Upper lobe of left lung (tissue), 6 donors: ENCODE data around the gene CDK5RAP2. TPM values are rescaled to one million over a fixed set of nuclear protein-coding genes. Genes with fewer than 3 reads are reported as not detected.

Experiments used
- ATAC-seq, 2 donors: fragments of 200-7000 bp; cut with Tn5 transposase; one replicate each; pipeline ENCODE4 v1.9.1; 2022; ENCODE audit warnings: mild to moderate bottlenecking in 2 of 2, moderate library complexity in 2 of 2; ENCODE audit not compliant: low FRiP score in 2 of 2
- DNase-seq, 2 donors: peaks; one replicate each; pipeline ENCODE4 v3.0.0-alpha.2; 2019 to 2020
- H3K27ac ChIP-seq, 4 donors: fragments of 200-600 bp; sonication (generic); one replicate each; pipeline ENCODE4 v1.5.1; 2016 to 2019
- H3K27me3 ChIP-seq, 4 donors: fragments of 200-600 bp; sonication (generic); one replicate each; pipeline ENCODE4 v1.5.1; 2017 to 2019
- H3K36me3 ChIP-seq, 4 donors: fragments of 200-600 bp; sonication (generic); one replicate each; pipeline ENCODE4 v1.5.1; 2016 to 2019
- H3K4me1 ChIP-seq, 4 donors: fragments of 200-600 bp; sonication (generic); one replicate each; pipeline ENCODE4 v1.5.1; 2018 to 2019
- H3K4me3 ChIP-seq, 4 donors: fragments of 200-600 bp; sonication (generic); one replicate each; pipeline ENCODE4 v1.5.1; 2017 to 2019; ENCODE audit warnings: mild to moderate bottlenecking in 2 of 4, moderate library complexity in 1 of 4
- H3K9me3 ChIP-seq, 4 donors: fragments of 200-600 bp; sonication (generic); one replicate each; pipeline ENCODE4 v1.5.1; 2018 to 2019
- EP300 ChIP-seq, 4 donors: sonication (generic); formaldehyde crosslinking; IDR thresholded peaks; one replicate each; pipeline ENCODE4 v1.5.1; 2017; ENCODE audit warnings: antibody characterized with exemption in 4 of 4, control low read depth in 2 of 4
- POLR2A ChIP-seq, 4 donors: fragments of 450-650 bp; IDR thresholded peaks; one replicate each; pipeline ENCODE4 v1.5.1; 2016 to 2017; ENCODE audit warnings: antibody characterized with exemption in 4 of 4, mild to moderate bottlenecking in 2 of 4
- POLR2AphosphoS5 ChIP-seq, 2 donors: sonication (generic); formaldehyde crosslinking; IDR thresholded peaks; one replicate each; pipeline ENCODE4 v1.5.1; 2017; ENCODE audit warnings: antibody characterized with exemption in 2 of 2
- WGBS, 2 donors: methylation state at CpG; one replicate each; pipeline ENCODE4 v1.1.5; 2017 to 2018; 5-methylcytosine and 5-hydroxymethylcytosine counted together
- total RNA-seq, 6 donors: library from RNA; depleted of rRNA in 4 of 6; stranded (reverse); fragments of >200 nt in 4 of 6; gene quantifications; one replicate each; pipeline versions ENCODE4 v1.1.0 to v1.2.1, GENCODE V29; 2016 to 2021
- TF ChIP-seq, protein P1 (sequence below), 6 experiments: fragments of 450-650 bp in 4 of 6; fragments of 200-600 bp in 2 of 6; sonication (generic) in 2 of 6; IDR thresholded peaks; one replicate each; pipeline ENCODE4 v1.5.1; 2016 to 2019; ENCODE audit warnings: antibody characterized with exemption in 6 of 6
- donor health status: DM: no; HTN: no; CAD: no; lungs with moderate emphysema.
- donor health status: DM: no; HTN: yes; CAD: no; lungs with severe emphysema.

Gene CDK5RAP2
- total RNA-seq, 6 donors from 2014 or later, result 41.7 to 137 (median 51.6) TPM

DNA sequence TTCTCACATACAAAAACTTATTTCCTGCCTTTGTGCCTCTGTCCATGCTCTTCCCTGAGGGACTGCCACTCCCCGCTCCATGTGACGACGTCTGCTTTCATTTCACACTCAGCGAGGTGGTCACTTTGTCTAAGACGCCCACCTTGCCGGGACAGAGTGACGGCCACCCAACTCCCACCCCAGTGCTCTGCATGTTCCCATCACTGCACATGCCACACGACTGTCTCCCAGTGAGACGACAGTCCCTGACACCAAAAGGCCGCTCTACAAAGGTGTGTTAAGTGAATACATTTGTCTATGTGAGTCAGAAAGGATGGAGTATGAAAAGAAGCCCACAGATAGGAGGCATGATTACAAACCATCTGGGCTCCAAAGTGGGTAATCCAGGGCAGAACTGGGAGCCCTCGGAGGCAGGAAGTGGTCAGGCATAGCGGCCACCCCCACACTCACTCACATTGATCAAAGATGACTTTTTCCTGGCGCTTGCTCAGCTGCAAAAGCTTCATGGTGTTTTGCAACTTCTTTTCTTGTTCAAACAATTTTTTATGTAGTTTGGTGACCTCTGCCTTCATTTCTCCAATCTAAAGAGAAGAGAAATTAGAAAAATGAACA, 185.8 kb downstream of the CDK5RAP2 start:
- WGBS, 2 donors, result 79 to 85% methylated on average over 13 of the region's 13 CpGs
- H3K27me3 ChIP-seq, result no peaks in the 10 kb centered on the region
- no peak overlapping the region for H3K27ac ChIP-seq
- ATAC-seq (no peak), DNase-seq (no peak)
- no peak overlapping the region for H3K4me3 ChIP-seq
- H3K9me3 ChIP-seq, result no peaks in the 10 kb centered on the region
- peaks cover 11 to 94% (median 65%) of the 10 kb centered on the region in 4 donors for H3K36me3 ChIP-seq
- TF ChIP-seq EP300 (IDR thresholded peaks at IDR 0.05) (no peak), POLR2A (IDR thresholded peaks at IDR 0.05) (no peak), POLR2AphosphoS5 (IDR thresholded peaks at IDR 0.05) (no peak)
- TF ChIP-seq, protein P1, sequence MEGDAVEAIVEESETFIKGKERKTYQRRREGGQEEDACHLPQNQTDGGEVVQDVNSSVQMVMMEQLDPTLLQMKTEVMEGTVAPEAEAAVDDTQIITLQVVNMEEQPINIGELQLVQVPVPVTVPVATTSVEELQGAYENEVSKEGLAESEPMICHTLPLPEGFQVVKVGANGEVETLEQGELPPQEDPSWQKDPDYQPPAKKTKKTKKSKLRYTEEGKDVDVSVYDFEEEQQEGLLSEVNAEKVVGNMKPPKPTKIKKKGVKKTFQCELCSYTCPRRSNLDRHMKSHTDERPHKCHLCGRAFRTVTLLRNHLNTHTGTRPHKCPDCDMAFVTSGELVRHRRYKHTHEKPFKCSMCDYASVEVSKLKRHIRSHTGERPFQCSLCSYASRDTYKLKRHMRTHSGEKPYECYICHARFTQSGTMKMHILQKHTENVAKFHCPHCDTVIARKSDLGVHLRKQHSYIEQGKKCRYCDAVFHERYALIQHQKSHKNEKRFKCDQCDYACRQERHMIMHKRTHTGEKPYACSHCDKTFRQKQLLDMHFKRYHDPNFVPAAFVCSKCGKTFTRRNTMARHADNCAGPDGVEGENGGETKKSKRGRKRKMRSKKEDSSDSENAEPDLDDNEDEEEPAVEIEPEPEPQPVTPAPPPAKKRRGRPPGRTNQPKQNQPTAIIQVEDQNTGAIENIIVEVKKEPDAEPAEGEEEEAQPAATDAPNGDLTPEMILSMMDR (IDR thresholded peaks at IDR 0.05), result no peak
- no peaks in the 10 kb centered on the region for H3K4me1 ChIP-seq

DNA sequence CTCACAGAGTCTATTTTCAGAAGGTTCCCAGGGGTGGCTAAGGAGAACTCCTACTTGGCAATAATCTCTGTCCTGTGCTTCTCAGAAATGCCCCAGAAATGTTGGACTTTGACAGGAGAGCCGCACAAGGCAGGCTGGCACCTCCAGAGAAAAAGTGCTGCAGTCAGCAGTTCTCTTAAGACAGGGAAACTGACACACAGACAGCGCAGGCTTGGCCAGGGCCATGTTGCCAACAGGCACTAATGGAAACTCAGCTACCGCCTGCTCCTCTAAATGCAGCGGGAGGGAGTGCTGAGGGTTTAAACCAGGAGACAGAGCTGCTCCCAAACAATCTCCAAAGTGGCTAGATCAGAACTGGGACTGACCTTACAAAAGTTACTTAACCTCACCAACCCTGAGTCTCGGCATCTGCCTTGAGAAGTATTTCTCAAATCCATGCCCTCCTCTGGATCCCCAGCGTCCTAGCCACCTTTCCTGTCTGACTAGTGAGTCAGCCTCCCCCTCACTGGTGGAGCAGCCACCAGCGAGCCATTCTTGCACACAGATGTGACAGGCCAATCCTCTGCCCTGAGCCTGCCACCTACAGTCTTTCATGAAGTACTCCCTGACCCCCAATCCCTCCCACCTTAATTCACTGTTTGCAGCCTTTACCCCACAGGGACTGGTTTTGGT, 186.4 kb downstream of the CDK5RAP2 start:
- H3K4me3 ChIP-seq, result no peak overlapping the region
- no peak for ATAC-seq
- no peak for DNase-seq
- no peak overlapping the region for H3K27ac ChIP-seq
- no peaks in the 10 kb centered on the region for H3K4me1 ChIP-seq
- WGBS, 2 donors, result 85 to 93% methylated on average over 7 of the region's 7 CpGs
- no peaks in the 10 kb centered on the region for H3K27me3 ChIP-seq
- no peaks in the 10 kb centered on the region for H3K9me3 ChIP-seq
- H3K36me3 ChIP-seq, result peaks cover 14 to 94% (median 64%) of the 10 kb centered on the region in 4 donors
- TF ChIP-seq POLR2AphosphoS5 (IDR thresholded peaks at IDR 0.05) (no peak), EP300 (IDR thresholded peaks at IDR 0.05) (no peak), POLR2A (IDR thresholded peaks at IDR 0.05) (no peak)
- TF ChIP-seq, protein P1 (IDR thresholded peaks at IDR 0.05), result no peak

DNA sequence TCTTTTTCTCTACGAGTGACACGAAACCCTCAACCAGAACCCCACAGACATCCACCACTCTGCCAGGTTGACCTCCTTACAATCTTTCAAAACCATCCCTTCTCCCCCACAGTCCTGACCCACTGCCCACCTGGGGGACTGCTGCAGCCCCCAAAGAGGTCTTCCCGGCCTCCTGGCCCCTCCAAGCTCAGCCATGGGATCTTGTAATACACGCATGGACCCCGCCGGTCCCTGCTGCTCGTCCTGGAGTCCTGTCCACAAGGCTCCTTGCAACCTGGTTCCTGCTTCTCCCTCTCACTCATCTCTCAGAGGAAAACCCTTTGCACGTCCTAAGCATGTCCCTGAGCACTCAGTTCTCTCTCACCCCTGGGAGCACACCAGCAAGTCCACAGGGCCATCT, 187.3 kb downstream of the CDK5RAP2 start:
- H3K36me3 ChIP-seq, result peaks cover 14 to 96% (median 65%) of the 10 kb centered on the region in 4 donors
- DNase-seq, result no peak
- H3K9me3 ChIP-seq, result no peaks in the 10 kb centered on the region
- H3K27ac ChIP-seq, result no peak overlapping the region
- ATAC-seq, result no peak
- H3K4me1 ChIP-seq, result no peaks in the 10 kb centered on the region
- no peak overlapping the region for H3K4me3 ChIP-seq
- no peaks in the 10 kb centered on the region for H3K27me3 ChIP-seq
- 96 to 97% methylated on average over 8 of the region's 8 CpGs for WGBS, 2 donors
- no peak for TF ChIP-seq EP300 (IDR thresholded peaks at IDR 0.05)
- TF ChIP-seq POLR2AphosphoS5 (IDR thresholded peaks at IDR 0.05), result no peak
- TF ChIP-seq, protein P1 (IDR thresholded peaks at IDR 0.05), result no peak
- no peak for TF ChIP-seq POLR2A (IDR thresholded peaks at IDR 0.05)

DNA sequence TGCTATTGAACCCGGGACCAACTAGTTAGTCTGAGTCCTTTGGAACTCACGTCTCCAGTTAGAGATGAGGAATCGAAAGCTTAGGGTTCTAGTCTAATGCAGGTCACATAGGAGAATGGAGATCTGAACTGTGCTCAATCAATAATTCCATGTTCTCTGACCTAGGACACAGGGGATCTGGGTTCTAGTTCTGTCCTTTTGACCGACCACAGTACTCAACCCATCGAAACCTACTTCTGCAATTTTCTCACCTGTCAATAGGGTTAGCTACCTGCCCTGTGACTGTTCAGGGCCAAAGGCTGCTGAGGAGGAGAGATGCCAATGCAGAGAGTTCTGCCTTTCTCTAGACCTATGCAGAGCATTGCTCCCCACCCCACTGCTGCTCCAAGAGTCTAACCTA, 187.7 kb downstream of the CDK5RAP2 start:
- 95 to 99% methylated on average over 5 of the region's 5 CpGs for WGBS, 2 donors
- no peaks in the 10 kb centered on the region for H3K9me3 ChIP-seq
- peaks cover 14 to 95% (median 66%) of the 10 kb centered on the region in 4 donors for H3K36me3 ChIP-seq
- TF ChIP-seq, protein P1 (IDR thresholded peaks at IDR 0.05), result no peak
- no peak for TF ChIP-seq POLR2AphosphoS5 (IDR thresholded peaks at IDR 0.05)
- no peak for TF ChIP-seq EP300 (IDR thresholded peaks at IDR 0.05)
- no peak for TF ChIP-seq POLR2A (IDR thresholded peaks at IDR 0.05)
- H3K27me3 ChIP-seq, result no peaks in the 10 kb centered on the region
- H3K4me3 ChIP-seq, result no peak overlapping the region
- no peak overlapping the region for H3K27ac ChIP-seq
- no peak for DNase-seq
- H3K4me1 ChIP-seq, result no peaks in the 10 kb centered on the region
- ATAC-seq, result no peak
